GM21381 (cell line): ENCODE data around the gene HSPA1A.
"Not testable (repeated sequence)": the region's sequence is repeated elsewhere in the genome, so short reads cannot be mapped to it uniquely, and the experiment has no call there.

ENCODE experiments used
- ATAC-seq: cut with Tn5 transposase; IDR thresholded peaks from one replicate; pipeline ENCODE4 v1.9.1; 2021; ENCODE audit warnings: mild to moderate bottlenecking, moderate library complexity; ENCODE audit not compliant: unreplicated experiment

HSPA1A gene

GRCh38 chr6:31781244-31782125 lies 33.9 kb upstream of the HSPA1A start:
- ATAC-seq: no peak

GRCh38 chr6:31782126-31782855 lies 33.1 kb upstream of the HSPA1A start:
- ATAC-seq: no peak

- ATAC-seq: no peak
These were observed 31.0 kb upstream of the HSPA1A start for GRCh38 chr6:31784098-31784925.

- ATAC-seq: no peak
These were observed 29.9 kb upstream of the HSPA1A start for GRCh38 chr6:31785475-31785874.

- ATAC-seq: no peak
These were observed 23.8 kb upstream of the HSPA1A start for GRCh38 chr6:31791324-31792089.

- ATAC-seq: no peak
These were observed 23.3 kb upstream of the HSPA1A start for GRCh38 chr6:31792090-31792374.

- no peak for ATAC-seq
These were observed 22.6 kb upstream of the HSPA1A start for GRCh38 chr6:31792761-31793171.

- ATAC-seq: not testable (repeated sequence)
These were observed 21.5 kb upstream of the HSPA1A start for GRCh38 chr6:31793927-31794245.

GRCh38 chr6:31794294-31794865 lies 21.0 kb upstream of the HSPA1A start:
- ATAC-seq: no peak

GRCh38 chr6:31794866-31795615 lies 20.3 kb upstream of the HSPA1A start:
- ATAC-seq: peak; percentile 10

- peak; percentile 80 for ATAC-seq
These were observed 19.6 kb upstream of the HSPA1A start, which contains the start of gene VARS1 for GRCh38 chr6:31795616-31796298. TSS of gene VARS1 (minus strand) at chr6:31795752. CDS start at chr6:31795217, 535 bp downstream.

- ATAC-seq: no peak
These were observed 18.4 kb upstream of the HSPA1A start for GRCh38 chr6:31796993-31797385.

- no peak for ATAC-seq
These were observed 17.8 kb upstream of the HSPA1A start for GRCh38 chr6:31797588-31797987.

- no peak for ATAC-seq
These were observed 15.6 kb upstream of the HSPA1A start for GRCh38 chr6:31799781-31800180.

GRCh38 chr6:31801031-31801927 lies 14.1 kb upstream of the HSPA1A start:
- ATAC-seq: not testable (repeated sequence)

- no peak for ATAC-seq
These were observed 9.3 kb upstream of the HSPA1A start for GRCh38 chr6:31805939-31806469.

- ATAC-seq: peak; percentile 82
These were observed 8.7 kb upstream of the HSPA1A start, which contains the start of gene LSM2 for GRCh38 chr6:31806470-31807272. TSS of gene LSM2 (minus strand) at chr6:31806966. CDS start at chr6:31806757, 209 bp downstream.
